Sciatic nerve (tissue), 2 donors: ENCODE measurements around the gene CELSR1. TPM values are rescaled to one million over a fixed set of nuclear protein-coding genes. Genes with fewer than 3 reads are reported as not detected.

Source experiments
- ATAC-seq: fragments of 200-7000 bp; cut with Tn5 transposase; one replicate; pipeline ENCODE4 v1.9.1; 2020; ENCODE audit warnings: mild to moderate bottlenecking, moderate library complexity
- DNase-seq: peaks from one replicate; pipeline ENCODE4 v3.0.0-alpha.2; 2020; ENCODE audit warnings: low spot score
- intact Hi-C: fragments of 100-400 bp; cut with DNase I; formaldehyde crosslinking; loops from one replicate; pipeline ENCODE4 v1.14.2; 2022
- total RNA-seq: library from RNA; stranded (reverse); fragmentation: NEBNext Ultra II Directional; extraction: Animal tissue kit (Norgen Biotek cat#: 25700); gene quantifications from one replicate; pipeline ENCODE4 v1.2.1, GENCODE V29; 2021
- donor health status: DM: no; HTN: no; CAD: no.
- donor health status: DM: no; HTN: no; CAD: no.

The CELSR1 gene
- total RNA-seq, 1 donor from 2014 or later: 1.9 TPM

- ATAC-seq: no peak
Observed at GRCh38 chr22:46560696-46561295, 23.4 kb upstream of the CELSR1 start.

GRCh38 chr22:46557736-46558480, 20.5 kb upstream of the CELSR1 start:
- DNase-seq: no peak
- intact Hi-C loops: no loop called here
- ATAC-seq: no peak

More at GRCh38 chr22:46560696-46561295, 23.4 kb upstream of the CELSR1 start:
- intact Hi-C loops: no loop called here
- no peak for DNase-seq

GRCh38 chr22:46556775-46557174, 19.4 kb upstream of the CELSR1 start:
- DNase-seq (no peak), ATAC-seq (no peak)
- intact Hi-C loops: no loop called here

GRCh38 chr22:46553189-46553588, 15.8 kb upstream of the CELSR1 start:
- ATAC-seq (no peak), DNase-seq (no peak)
- intact Hi-C loops: no loop called here

GRCh38 chr22:46551996-46552395, 14.6 kb upstream of the CELSR1 start:
- DNase-seq: no peak
- intact Hi-C loops: no loop called here
- no peak for ATAC-seq

- ATAC-seq (no peak), DNase-seq (no peak)
- intact Hi-C loops: no loop called here
Observed at GRCh38 chr22:46551321-46551720, 13.9 kb upstream of the CELSR1 start.

- ATAC-seq (no peak), DNase-seq (no peak)
- intact Hi-C loops: no loop called here
Observed at GRCh38 chr22:46549971-46550641, 12.7 kb upstream of the CELSR1 start.

- intact Hi-C loops: no loop called here
- DNase-seq: no peak
- ATAC-seq: no peak
Observed at GRCh38 chr22:46549563-46549840, 12.1 kb upstream of the CELSR1 start.

GRCh38 chr22:46547883-46548244, 10.4 kb upstream of the CELSR1 start:
- DNase-seq (no peak), ATAC-seq (peak; percentile 89)
- intact Hi-C loops: no loop called here

- peak; percentile 45 for ATAC-seq
- no peak for DNase-seq
Observed at GRCh38 chr22:46547179-46547882, 9.9 kb upstream of the CELSR1 start.

GRCh38 chr22:46546466-46547178, 9.2 kb upstream of the CELSR1 start:
- DNase-seq: no peak
- intact Hi-C loops: no loop called here
- ATAC-seq: peak; percentile 50

More at GRCh38 chr22:46547179-46547882, 9.9 kb upstream of the CELSR1 start:
- intact Hi-C loops: no loop called here

GRCh38 chr22:46545086-46545792, 7.8 kb upstream of the CELSR1 start:
- DNase-seq (no peak), ATAC-seq (no peak)
- intact Hi-C loops: no loop called here

- ATAC-seq (peak; percentile 93), DNase-seq (peak; percentile 81)
- intact Hi-C loops: loop anchor here (5.0 kb wide), 1 partner anchor 185 kb away; no protein-coding TSS in a partner anchor
Observed at GRCh38 chr22:46542011-46542985, 4.9 kb upstream of the CELSR1 start.

- no peak for ATAC-seq
- DNase-seq: no peak
- intact Hi-C loops: loop anchor here (5.0 kb wide), 1 partner anchor 184 kb away; no protein-coding TSS in a partner anchor
Observed at GRCh38 chr22:46541536-46541935, 4.1 kb upstream of the CELSR1 start.

- DNase-seq: no peak
- intact Hi-C loops: loop anchor here (5.0 kb wide), 1 partner anchor 184 kb away; no protein-coding TSS in a partner anchor
- no peak for ATAC-seq
Observed at GRCh38 chr22:46540874-46541273, 3.5 kb upstream of the CELSR1 start.

- ATAC-seq: no peak
- intact Hi-C loops: loop anchor here (10.0 kb wide), 1 partner anchor 414 kb away; no protein-coding TSS in a partner anchor
- DNase-seq: no peak
Observed at GRCh38 chr22:46539169-46539568, 1.7 kb upstream of the CELSR1 start.

GRCh38 chr22:46538814-46539160, 1.4 kb upstream of the CELSR1 start:
- no peak for ATAC-seq
- DNase-seq: no peak
- intact Hi-C loops: loop anchor here (10.0 kb wide), 1 partner anchor 414 kb away; no protein-coding TSS in a partner anchor
